CD4-positive, alpha-beta T cell (primary cell): ENCODE results near the gene HSPG2. TPM values are rescaled to one million over a fixed set of nuclear protein-coding genes. Genes with fewer than 3 reads are reported as not detected.

ENCODE experiments used
- ATAC-seq: fragments of 200-7000 bp; cut with Tn5 transposase; one replicate; pipeline ENCODE4 v1.10.0; 2022; ENCODE audit warnings: mild to moderate bottlenecking; ENCODE audit not compliant: poor library complexity
- CTCF ChIA-PET: fragments of 350-600 bp; sonication (Branson Sonifier 250); formaldehyde crosslinking; loops from one replicate; lab custom pipeline; 2021; ENCODE audit warnings: antibody characterized with exemption, inconsistent platforms; lab: Charles Lee
- POLR2A ChIA-PET: fragments of 350-600 bp; sonication (Branson Sonifier 250); formaldehyde crosslinking; loops from one replicate; lab custom pipeline; 2021; ENCODE audit warnings: antibody characterized with exemption, inconsistent platforms; lab: Charles Lee
- DNase-seq, 14 experiments: peaks; one replicate each; pipeline ENCODE4 v3.0.0-alpha.2; 2013 to 2020; ENCODE audit warnings: mixed read lengths in 2 of 14
- H3K27ac ChIP-seq, 2 donors: one replicate each; pipeline versions ENCODE4 v1.5.1 to v1.7.0; 2013; ENCODE audit warnings: low read length in 2 of 2, low read depth in 1 of 2, mild to moderate bottlenecking in 1 of 2
- H3K27me3 ChIP-seq, 2 experiments: 1 replicate in 1 of 2; 2 replicates in 1 of 2; pipeline versions ENCODE4 v1.6.1 to v1.7.0; 2013; ENCODE audit warnings: low read length in 2 of 2, control low read depth in 1 of 2, mild to moderate bottlenecking in 1 of 2, moderate library complexity in 1 of 2; ENCODE audit not compliant: insufficient read depth in 2 of 2, control insufficient read depth in 1 of 2
- H3K36me3 ChIP-seq: one replicate; pipeline ENCODE4 v1.6.1; 2013; ENCODE audit warnings: low read length, control low read depth; ENCODE audit not compliant: insufficient read depth
- H3K4me1 ChIP-seq: one replicate; pipeline ENCODE4 v1.6.1; 2013; ENCODE audit warnings: low read length, control low read depth; ENCODE audit not compliant: insufficient read depth
- H3K4me3 ChIP-seq: one replicate; pipeline ENCODE4 v1.5.1; 2013; ENCODE audit warnings: mild to moderate bottlenecking, low read length, moderate library complexity
- H3K9me3 ChIP-seq, 2 experiments: 1 replicate in 1 of 2; 2 replicates in 1 of 2; pipeline versions ENCODE4 v1.6.1 to v1.7.0; 2013; ENCODE audit warnings: low read length in 2 of 2, mild to moderate bottlenecking in 2 of 2, control low read depth in 1 of 2, moderate library complexity in 1 of 2; ENCODE audit not compliant: control insufficient read depth in 1 of 2, insufficient read depth in 1 of 2
- H3K27ac Mint-ChIP-seq: one replicate; pipeline ENCODE4 v1.8.0; 2020; ENCODE audit warnings: mixed read lengths
- H3K27me3 Mint-ChIP-seq: one replicate; pipeline ENCODE4 v1.8.0; 2021; ENCODE audit warnings: mixed read lengths
- H3K36me3 Mint-ChIP-seq: one replicate; pipeline ENCODE4 v1.8.0; 2021; ENCODE audit warnings: low read depth, mixed read lengths
- H3K4me1 Mint-ChIP-seq: one replicate; pipeline ENCODE4 v1.8.0; 2021; ENCODE audit warnings: low read depth, mixed read lengths
- H3K4me3 Mint-ChIP-seq: one replicate; pipeline ENCODE4 v1.8.0; 2020; ENCODE audit warnings: mild to moderate bottlenecking, mixed read lengths
- H3K9me3 Mint-ChIP-seq: one replicate; pipeline ENCODE4 v1.8.0; 2020; ENCODE audit warnings: mixed read lengths
- intact Hi-C, 2 experiments: fragments of 100-400 bp; cut with DNase I in 1 of 2; cut with micrococcal nuclease in 1 of 2; formaldehyde crosslinking; loops; one replicate each; pipeline versions ENCODE4 v1.15.1 to v1.9.0; 2023 to 2025; cut with DNase I, micrococcal nuclease
- total RNA-seq, 174 experiments: library from RNA in 2 of 174; stranded (reverse) in 2 of 174; gene quantifications; one replicate each; pipeline ENCODE4 v1.2.3 and lab custom pipeline; 2021 to 2026
- TF ChIP-seq, protein P1 (sequence below): fragments of 200-600 bp; IDR thresholded peaks from one replicate; pipeline ENCODE4 v1.8.0; 2022; ENCODE audit warnings: antibody characterized with exemption, mild to moderate bottlenecking

HSPG2 gene
- total RNA-seq, 2 experiments from 2014 or later: 10.8 to 11.0 TPM

DNA sequence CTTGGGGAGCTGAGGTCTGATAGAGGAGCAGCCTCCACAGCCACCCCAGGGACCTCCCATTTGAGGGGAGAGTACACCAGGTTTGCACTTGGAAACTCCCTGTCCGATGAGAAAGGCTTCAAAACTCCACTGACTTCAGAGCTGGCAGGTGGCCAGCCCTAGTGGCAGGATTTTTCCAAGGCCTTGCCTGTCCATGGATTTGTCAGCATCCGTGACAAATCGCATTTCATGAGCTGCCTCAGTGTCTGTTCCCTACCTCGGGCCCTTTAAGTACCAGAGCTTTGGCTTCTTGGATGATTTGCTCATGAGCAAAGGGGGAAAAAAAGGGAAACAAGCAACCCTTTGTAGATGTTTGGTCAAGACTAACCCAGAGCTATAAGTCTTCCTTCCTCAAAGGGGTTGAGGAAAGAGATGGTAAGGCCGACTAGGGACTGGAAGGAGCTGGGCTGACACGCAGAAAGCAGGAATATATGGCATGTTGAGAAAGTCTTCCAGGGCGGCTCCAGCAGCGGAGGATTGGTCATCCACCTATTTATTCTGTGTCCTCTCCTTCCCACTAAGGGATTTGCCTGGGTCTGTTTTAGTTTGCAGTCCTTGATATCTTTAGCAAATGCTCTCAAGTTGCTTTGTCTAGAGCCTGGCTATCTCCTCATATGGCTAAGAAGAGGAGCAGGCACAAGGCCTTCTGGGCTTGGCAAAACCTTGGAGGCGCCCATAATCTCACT, 2.7 kb upstream of the HSPG2 start:
- TF ChIP-seq, protein P1, sequence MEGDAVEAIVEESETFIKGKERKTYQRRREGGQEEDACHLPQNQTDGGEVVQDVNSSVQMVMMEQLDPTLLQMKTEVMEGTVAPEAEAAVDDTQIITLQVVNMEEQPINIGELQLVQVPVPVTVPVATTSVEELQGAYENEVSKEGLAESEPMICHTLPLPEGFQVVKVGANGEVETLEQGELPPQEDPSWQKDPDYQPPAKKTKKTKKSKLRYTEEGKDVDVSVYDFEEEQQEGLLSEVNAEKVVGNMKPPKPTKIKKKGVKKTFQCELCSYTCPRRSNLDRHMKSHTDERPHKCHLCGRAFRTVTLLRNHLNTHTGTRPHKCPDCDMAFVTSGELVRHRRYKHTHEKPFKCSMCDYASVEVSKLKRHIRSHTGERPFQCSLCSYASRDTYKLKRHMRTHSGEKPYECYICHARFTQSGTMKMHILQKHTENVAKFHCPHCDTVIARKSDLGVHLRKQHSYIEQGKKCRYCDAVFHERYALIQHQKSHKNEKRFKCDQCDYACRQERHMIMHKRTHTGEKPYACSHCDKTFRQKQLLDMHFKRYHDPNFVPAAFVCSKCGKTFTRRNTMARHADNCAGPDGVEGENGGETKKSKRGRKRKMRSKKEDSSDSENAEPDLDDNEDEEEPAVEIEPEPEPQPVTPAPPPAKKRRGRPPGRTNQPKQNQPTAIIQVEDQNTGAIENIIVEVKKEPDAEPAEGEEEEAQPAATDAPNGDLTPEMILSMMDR: no peak
- Mint-ChIP-seq H3K4me3 (peak overlapping the region; percentile 25), H3K27ac (no peak overlapping the region), H3K4me1 (peaks cover 20% of the 10 kb centered on the region), H3K27me3 (no peaks in the 10 kb centered on the region), H3K36me3 (no peaks in the 10 kb centered on the region), H3K9me3 (no peaks in the 10 kb centered on the region)
- DNase-seq: peak in 3 of 14 experiments; percentile 3 to 34 (median 29)
- no peak for ATAC-seq
- no peak overlapping the region for H3K27ac ChIP-seq
- no peak overlapping the region for H3K4me3 ChIP-seq
- intact Hi-C loops: loop anchor here in 1 of 2 experiments (5.0 kb wide), 2 partner anchors 158 to 1153 kb away; partner anchors contain the start of genes HP1BP3 and USP48
- POLR2A ChIA-PET: no interaction called here
- CTCF ChIA-PET: no interaction called here
- no peaks in the 10 kb centered on the region for H3K9me3 ChIP-seq
- H3K27me3 ChIP-seq: no peaks in the 10 kb centered on the region
- no peaks in the 10 kb centered on the region for H3K36me3 ChIP-seq
- peaks cover 17% of the 10 kb centered on the region for H3K4me1 ChIP-seq

DNA sequence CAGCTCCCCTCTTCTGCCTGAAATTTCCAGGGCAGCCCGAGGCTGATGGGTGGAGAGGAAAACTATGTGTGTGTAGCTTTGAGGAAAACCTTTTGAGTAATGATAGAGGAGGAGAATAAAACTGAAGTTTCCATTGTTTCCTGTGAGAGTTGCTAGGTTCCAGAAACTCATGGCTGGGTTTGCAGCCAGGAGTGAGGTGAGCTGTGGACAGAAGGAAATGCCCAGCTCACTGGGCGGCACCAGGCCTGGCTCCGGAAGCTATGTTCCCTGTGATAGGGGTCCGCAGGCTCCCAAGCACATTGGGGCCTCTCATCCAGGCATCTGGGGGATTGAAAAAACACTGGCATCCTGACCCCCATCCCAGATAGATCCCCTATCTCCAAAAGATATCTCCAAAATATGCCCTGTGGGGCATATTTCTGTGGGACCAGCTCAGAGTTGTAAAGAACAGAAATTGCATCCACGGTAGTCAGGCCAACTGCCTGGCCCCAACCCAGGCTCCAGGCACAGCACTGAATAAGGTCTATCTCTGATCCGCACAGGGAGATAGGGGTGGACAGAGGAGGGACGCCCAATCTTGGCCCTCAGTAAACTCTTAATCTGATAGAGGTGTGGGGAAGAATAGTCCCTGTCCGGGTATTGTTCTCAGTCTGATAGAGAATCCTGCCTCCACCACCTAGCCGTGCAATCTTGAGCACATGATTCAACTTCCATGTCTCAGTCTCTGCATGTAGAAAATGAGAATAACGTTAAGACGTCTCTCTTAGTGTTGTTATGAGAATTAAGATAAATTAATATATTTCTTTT, 1.8 kb upstream of the HSPG2 start:
- no peaks in the 10 kb centered on the region for H3K27me3 Mint-ChIP-seq
- Histone ChIP-seq H3K9me3 (no peaks in the 10 kb centered on the region), H3K27me3 (no peaks in the 10 kb centered on the region), H3K4me3 (no peak overlapping the region), H3K36me3 (no peaks in the 10 kb centered on the region), H3K27ac (no peak overlapping the region), H3K4me1 (peaks cover 19% of the 10 kb centered on the region)
- intact Hi-C loops: loop anchor here in 1 of 2 experiments (5.0 kb wide), 2 partner anchors 157 to 1152 kb away; partner anchors contain the start of genes HP1BP3 and USP48
- H3K9me3 Mint-ChIP-seq: no peaks in the 10 kb centered on the region
- no peaks in the 10 kb centered on the region for H3K36me3 Mint-ChIP-seq
- CTCF ChIA-PET: no interaction called here
- DNase-seq (no peak), ATAC-seq (no peak)
- H3K4me3 Mint-ChIP-seq: peak overlapping the region; percentile 90
- peaks cover 23% of the 10 kb centered on the region for H3K4me1 Mint-ChIP-seq
- POLR2A ChIA-PET: no interaction called here
- peak overlapping the region; percentile 20 for H3K27ac Mint-ChIP-seq
- TF ChIP-seq, protein P1: no peak

DNA sequence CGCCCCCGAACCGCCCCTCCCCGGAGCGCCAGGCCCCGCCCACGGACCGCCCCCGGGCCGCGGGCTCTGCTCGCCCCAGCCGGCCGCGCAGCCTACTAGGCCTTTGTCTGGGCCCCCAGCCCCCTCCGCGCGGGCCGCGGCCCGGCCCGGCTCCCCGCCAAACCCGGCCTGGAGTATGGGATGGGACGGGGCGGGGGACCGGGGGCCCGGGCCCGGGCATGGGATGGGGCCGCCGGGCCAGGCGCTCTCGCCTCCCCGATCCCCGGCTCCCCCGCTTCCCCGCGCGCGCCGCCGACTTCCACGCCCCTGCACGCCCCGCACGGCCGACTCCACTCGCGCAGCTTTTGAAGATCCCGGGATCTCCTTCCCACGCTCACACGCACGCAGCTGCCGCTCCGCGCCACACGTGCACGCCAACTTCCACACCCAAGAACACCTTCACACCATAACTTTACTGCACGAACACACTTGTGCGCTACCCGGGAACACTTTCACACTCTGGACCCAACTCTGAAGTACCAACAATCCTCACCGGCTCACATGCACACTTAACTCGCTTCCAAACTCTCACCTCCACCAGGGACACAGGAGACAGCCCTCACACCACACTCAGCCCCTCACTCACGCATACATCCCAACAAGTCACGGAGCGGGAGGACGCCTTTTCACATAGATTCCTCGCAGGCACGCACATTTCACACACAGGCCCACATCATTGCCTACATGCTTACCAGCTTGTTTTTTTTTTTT, 437 bp upstream of the HSPG2 start:
- H3K4me1 Mint-ChIP-seq: peaks cover 27% of the 10 kb centered on the region
- no peaks in the 10 kb centered on the region for H3K36me3 Mint-ChIP-seq
- TF ChIP-seq, protein P1: no peak
- intact Hi-C loops: loop anchor here in 1 of 2 experiments (5.0 kb wide), 2 partner anchors 155 to 1150 kb away; partner anchors contain the start of genes HP1BP3 and USP48
- H3K9me3 Mint-ChIP-seq: no peaks in the 10 kb centered on the region
- H3K27ac Mint-ChIP-seq: peak overlapping the region; percentile 48
- peak overlapping the region; percentile 90 for H3K4me3 Mint-ChIP-seq
- no peaks in the 10 kb centered on the region for H3K27me3 Mint-ChIP-seq
- Histone ChIP-seq H3K9me3 (no peaks in the 10 kb centered on the region), H3K36me3 (no peaks in the 10 kb centered on the region), H3K4me3 (peak overlapping the region; percentile 55), H3K27ac (no peak overlapping the region), H3K4me1 (peaks cover 25% of the 10 kb centered on the region), H3K27me3 (no peaks in the 10 kb centered on the region)
- ChIA-PET CTCF (no interaction called here), POLR2A (interaction anchor here (2.0 kb wide), 1 partner anchor 20 kb away, joined by 5 read pairs; no protein-coding TSS in a partner anchor)
- ATAC-seq (peak; percentile 82), DNase-seq (peak; percentile 35 to 84 (median 64))
